Fibroblast of upper back skin (primary cell): ENCODE measurements around the gene RBL1.

Source experiments
- DNase-seq: peaks from one replicate; pipeline ENCODE4 v3.0.0-alpha.2; 2013

Gene RBL1

GRCh38 chr20:36950414-36951197, 145.2 kb downstream of the RBL1 start:
- peak; percentile 13 for DNase-seq
